Ureter (tissue), 1 donor: ENCODE data around the gene RAD54L2. TPM values are rescaled to one million over a fixed set of nuclear protein-coding genes. Genes with fewer than 3 reads are reported as not detected.
"Not testable (repeated sequence)": the region's sequence is repeated elsewhere in the genome, so short reads cannot be mapped to it uniquely, and the experiment has no call there.

Experiments used
- DNase-seq: peaks from one replicate; pipeline ENCODE4 v3.0.0-alpha.2; 2020; ENCODE audit warnings: low spot score
- total RNA-seq: library from RNA; stranded (reverse); gene quantifications from one replicate; pipeline ENCODE4 v1.2.4, GENCODE V29; 2023
- donor health status: DM: yes; HTN: yes; CAD: no.

RAD54L2 gene, protein sequence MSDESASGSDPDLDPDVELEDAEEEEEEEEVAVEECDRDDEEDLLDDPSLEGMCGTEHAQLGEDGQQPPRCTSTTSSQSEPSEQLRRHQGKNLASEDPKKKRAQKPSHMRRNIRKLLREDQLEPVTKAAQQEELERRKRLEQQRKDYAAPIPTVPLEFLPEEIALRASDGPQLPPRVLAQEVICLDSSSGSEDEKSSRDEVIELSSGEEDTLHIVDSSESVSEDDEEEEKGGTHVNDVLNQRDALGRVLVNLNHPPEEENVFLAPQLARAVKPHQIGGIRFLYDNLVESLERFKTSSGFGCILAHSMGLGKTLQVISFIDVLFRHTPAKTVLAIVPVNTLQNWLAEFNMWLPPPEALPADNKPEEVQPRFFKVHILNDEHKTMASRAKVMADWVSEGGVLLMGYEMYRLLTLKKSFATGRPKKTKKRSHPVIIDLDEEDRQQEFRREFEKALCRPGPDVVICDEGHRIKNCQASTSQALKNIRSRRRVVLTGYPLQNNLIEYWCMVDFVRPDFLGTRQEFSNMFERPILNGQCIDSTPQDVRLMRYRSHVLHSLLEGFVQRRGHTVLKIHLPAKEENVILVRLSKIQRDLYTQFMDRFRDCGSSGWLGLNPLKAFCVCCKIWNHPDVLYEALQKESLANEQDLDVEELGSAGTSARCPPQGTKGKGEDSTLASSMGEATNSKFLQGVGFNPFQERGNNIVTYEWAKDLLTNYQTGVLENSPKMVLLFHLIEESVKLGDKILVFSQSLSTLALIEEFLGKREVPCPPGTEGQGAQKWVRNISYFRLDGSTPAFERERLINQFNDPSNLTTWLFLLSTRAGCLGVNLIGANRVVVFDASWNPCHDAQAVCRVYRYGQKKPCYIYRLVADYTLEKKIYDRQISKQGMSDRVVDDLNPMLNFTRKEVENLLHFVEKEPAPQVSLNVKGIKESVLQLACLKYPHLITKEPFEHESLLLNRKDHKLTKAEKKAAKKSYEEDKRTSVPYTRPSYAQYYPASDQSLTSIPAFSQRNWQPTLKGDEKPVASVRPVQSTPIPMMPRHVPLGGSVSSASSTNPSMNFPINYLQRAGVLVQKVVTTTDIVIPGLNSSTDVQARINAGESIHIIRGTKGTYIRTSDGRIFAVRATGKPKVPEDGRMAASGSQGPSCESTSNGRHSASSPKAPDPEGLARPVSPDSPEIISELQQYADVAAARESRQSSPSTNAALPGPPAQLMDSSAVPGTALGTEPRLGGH (N-terminal part only)
- total RNA-seq: 29.9 TPM

DNA sequence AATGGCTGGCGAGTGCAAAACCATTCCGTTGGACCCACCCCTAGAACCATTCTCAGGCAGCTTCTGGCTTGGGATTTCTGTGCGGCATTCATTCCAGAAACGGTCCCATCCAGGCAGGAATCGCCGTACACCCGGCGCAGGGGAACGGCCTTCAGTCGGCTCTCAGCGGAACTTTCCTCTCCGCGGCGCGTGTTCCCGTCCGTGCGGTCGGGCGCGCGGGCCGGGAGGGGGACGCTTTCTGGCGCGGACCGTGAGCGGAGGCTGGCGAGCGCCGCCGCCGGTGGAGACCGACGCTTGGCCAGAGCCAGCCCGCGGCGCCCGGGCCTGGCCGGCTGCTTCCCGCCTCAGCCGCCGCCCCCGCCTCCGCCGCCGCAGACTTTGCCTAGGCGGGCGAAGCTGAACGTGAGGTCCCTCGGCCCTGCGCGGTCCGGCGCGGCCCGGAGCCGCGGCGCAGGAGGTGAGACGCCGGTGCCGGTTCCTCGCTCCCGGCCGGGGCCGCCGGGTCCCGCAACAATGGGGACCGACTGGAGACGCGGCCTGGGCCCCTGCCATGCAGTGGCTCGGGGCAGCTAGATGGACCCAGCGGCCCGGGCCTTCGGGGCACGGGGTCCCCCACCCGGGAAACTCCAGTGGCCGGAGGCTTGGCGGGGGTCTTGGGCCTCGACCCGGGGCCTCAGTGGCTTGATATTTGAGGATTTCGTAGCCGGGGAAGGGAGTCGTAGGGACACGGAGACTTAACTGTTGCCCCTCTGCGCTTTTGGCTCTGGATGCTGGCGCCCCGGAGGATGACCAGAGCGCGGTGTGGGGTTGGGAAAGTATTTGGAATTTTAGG, at the start of gene RAD54L2:
Gene RAD54L2, plus strand, starts transcription at position 261 of the 832 bp plus-strand sequence. CDS start 51,702 bp downstream, outside the sequence.
- DNase-seq: peak; percentile 82

DNA sequence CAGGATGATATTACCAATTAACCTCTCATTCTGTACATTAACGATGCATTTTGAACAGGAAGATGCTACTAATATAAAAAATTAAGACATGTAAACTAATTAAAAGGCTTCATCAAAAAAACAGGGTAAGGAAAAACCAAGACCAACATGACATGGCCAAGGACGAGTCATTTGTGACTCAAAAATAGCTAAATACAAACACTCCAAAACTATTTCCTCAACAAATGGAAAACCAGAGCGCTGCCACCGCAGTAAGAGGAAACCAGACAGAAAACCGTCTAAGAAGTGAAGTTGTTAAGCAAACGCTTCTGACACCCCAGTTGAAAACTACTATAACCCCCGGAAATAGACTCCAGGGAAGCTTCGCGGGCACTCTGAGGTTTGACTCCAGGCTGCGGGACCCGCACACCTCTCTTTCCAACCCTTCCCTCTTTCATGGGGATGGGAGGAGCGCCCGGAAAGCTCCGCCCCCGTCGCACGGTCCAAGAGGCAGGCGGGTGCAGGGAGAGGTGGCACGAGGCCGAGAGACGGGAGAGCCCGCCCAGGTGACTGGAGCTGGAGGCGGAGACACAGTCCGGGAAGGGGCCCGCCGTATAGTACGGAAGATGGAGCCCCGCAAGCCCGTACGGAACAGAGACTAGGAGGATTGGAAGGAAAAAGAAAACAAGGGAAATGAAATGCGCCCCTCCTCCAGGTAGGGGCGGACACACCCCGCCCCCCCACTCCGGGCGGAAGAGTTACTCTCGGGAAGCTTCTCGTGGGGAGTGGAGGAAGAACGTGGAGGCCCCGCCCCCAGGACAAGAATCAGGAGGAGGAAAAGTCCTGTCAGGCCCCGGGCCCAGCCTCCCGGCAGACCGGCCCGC, 39.4 kb upstream of the RAD54L2 start:
- DNase-seq: peak; percentile 95

DNA sequence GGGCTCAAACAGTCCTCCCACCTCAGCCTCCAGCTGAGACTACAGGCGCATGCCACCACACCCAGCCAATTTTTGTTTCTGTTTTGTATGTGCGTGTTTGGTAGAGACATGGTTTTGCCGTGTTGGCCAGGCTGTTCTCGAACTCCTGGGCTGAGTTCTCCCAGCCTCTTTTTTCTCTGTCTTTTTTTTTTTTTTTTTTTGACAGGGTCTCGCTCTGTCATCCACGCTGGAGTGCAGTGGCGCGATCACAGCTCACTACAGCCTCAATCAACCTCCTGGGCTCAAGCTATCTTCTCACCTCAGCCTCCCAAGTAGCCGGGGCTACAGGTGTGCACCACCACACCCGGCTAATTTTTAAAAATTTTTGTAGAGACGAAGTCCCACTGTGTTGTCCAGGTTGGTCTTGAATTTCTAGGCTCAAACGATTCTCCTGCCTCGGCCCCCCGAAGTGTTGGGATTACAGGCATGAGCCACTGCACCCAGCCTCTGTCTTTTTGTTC, 37.8 kb upstream of the RAD54L2 start:
- DNase-seq: no peak

DNA sequence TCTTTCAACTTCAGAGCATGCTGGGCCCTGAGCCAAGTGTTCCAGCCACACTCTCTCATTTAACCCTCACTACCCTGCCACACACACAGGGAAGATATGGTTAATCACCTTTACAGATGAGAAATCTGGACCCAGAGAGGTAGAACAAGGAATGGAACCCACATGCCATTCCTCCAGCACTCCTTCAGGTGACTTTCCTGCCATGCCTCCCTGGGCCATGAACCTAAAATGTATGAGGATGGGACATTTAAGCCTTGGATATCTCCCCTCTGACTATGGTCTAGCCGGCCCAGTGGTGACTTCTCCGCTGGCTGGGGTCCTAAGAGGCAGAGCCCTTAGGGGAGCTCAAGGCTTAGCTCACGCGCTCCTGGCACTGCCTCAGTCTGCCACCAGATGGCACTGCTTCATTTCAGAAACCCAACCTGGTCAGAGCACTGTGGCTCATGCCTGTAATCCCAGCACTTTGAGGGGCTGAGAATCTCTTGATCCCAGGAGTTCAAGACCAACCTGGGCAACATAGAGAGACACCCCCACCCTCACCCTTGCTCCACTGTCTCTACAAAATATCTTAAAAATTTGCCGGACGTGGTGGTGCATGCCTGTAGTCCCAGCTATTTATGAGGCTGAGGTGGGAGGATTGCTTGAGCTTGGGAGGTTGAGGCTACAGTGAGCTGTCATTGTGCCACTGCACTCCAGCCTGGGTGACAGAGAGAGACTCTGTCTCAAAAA, 36.5 kb upstream of the RAD54L2 start:
- peak; percentile 77 for DNase-seq

DNA sequence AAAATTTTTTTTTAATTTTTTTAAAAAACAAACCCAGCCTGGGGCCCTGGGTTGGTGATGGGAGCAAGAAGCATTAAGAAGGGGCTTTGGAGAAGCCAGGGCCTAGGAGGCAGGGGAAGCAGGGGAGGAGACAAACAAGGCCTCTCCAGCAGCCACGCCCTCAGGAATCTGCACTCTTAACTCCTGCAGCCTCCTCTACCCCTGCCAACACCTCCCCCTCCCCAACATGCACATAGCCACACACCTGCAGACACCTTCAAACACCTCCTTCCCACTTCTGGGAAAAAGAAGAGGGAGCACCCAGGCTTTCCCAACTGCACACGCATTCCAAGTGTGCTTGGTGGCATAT, 36.0 kb upstream of the RAD54L2 start:
- no peak for DNase-seq

DNA sequence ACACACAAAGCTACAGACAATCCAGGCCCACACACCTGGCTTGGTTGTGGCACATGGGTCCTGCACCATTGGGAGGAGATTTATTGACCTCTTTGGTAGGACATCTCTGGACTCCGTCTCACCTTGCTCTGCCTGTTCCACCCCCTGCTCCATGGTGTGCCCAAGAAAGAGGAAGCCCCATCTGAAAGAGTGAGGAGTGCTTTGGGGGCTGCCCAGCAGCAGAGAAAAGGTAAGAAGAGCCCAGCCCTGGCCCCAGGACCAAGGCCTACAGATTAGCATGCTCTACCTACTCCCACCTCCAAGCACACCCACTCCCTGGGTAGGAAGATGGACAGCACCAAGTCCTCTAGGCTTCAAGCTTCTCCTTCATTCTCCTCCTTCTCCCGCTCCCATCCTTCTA, 35.5 kb upstream of the RAD54L2 start:
- DNase-seq: no peak

DNA sequence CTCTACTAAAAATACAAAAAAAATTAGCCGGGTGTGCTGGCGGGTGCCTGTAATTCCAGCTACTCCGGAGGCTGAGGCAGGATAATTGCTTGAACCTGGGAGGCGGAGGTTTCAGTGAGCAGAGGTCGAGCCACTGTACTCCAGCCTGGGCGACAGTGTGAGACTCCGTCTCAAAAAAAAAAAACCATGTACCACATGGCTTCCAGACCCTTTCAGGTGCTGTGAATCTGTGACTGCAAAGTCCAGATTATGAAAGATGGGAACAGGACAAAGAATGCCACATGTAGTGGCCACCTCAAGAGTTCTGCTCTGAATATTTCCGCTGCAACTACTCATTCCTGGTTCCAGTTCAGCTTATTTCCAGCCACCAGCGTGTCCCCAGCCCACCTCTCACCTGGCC, 30.3 kb upstream of the RAD54L2 start:
- no peak for DNase-seq

DNA sequence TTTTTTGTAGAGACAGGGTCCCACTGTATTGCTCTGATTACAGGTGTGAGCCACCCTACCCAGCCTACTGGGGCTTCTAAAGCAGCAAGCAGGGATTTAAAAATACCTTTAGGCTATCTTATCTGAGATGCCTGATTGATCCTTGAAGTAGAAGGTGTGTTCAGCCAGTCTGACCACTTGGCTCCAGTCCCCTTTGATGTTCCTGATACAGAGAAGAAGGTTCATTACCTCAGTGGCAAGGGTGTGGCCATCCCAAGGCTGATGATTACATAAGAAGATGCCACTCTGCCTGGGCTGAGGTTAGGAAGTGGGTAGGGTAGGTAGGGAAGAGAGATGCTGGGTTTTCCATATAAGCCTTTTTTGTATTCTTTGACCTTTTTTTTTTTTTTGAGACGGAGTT, 27.5 kb upstream of the RAD54L2 start:
- DNase-seq: no peak

DNA sequence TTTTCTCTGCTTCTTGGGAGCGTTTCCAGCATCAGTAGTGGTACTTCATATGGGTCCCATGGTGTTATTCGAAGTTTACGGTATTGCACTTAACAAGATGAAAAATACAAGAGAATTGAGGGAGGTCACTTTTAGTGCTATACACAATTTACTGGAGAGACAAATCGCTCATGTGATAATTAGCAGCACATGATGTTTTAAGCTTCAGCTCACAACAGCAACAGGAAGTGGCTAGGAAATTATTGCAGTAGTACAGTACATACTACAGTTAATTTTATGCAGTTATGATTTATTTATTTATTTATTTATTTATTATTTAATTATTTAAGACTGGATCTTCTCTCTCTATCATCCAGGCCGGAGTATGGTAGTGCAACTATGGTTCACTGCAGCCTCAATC, 24.3 kb upstream of the RAD54L2 start:
- no peak for DNase-seq

DNA sequence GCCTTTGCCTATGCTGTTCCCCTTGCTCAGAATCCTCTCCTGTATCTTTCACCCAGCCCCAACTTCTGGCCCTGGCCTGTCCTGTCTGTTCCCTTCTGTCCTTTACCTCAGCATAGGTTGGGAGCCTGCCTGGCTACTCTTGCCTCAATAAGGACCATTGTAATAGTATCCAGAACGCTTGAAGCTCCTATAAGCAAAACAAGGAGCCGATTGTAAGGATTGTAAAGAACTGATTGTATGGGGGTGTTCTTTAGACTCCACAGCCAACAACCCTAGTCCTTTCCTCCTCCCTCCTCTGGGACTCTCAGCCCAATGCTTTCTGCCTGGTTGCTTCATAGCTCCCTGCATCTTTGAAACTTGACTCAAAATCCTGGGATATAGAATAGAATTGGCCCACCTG, 18.7 kb upstream of the RAD54L2 start:
- DNase-seq: no peak

DNA sequence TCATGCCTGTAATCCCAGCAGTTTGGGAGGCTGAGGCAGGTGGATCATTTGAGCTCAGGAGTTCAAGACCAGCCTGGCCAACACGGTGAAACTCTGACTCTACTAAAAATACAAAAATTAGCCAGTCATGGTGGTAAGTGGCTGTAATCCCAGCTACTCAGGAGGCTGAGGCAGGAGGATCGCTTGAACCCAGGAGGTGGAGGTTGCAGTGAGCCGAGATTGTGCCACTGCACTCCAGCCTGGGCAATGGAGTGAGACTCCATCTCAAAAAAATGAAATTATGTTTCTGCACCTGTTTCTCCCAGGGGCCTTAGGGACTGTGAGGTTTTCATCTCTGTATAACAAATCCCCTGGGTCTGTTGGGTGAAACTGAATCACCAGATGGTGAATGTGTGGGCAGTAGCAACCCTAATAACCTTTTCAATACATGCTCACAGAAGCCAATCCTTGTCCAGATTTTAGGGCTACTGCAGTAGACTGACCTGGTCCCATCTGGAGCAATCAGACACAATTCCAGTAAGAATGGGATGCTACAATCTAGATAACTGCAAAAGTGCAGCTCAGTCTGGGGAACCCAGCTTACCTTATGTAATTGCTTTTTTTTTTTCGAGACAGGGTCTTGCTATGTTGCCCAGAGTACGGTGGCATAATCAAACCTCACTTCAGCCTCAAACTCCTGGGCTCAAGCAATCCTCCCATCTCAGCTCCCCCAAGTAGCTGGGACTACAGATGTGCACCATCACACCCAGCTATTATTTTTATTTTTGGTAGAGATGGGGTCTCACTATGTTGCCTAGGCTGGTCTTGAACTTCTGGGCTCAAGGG, 17.4 kb upstream of the RAD54L2 start:
- not testable (repeated sequence) for DNase-seq

DNA sequence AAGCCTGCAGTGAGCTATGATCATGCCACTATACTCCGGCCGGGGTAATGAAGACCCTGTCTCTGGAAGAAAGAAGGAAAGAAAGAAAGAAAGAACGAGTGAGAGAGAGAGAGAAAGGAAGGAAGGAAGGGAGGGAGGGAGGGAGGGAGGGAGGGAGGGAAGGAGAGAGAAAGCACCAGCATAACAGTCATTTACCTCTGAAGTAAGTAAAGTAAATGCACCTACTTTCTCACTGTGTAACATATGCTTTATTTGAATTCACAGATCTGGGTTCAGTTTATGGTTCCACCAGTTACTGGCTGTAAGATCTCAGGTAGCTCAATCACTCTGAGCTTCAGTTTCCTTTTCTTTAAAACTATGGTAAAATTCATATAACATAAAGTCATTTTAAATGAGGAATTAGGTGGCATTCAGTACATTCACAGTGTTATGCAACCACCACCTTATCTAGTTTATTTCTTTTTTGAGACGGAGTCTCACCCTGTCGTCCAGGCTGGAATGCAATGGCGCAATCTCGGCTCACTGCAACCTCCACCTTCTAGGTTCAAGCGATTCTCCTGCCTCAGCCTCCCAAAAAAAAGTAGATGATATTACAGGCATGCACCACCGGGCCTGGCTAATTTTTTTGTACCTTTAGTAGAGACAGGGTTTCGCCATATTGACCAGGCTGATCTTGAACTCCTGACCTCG, 16.1 kb upstream of the RAD54L2 start:
- DNase-seq: no peak

DNA sequence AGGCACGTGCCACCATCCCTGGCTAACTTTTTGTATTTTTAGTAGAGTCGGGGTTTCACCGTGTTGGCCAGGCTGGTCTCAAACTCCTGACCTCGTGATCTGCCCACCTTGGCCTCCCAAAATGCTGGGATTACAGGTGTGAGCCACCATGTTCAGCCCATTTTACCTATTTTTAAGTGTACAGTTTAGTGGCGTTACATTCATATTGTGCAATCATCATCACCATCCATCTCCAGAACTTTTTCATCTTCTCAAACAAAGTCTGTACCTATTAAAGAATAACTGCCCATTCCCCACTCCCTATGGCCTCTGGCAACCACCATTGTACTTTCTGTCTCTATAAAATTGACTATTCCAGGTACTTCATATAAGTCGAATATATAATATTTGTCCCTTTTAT, 13.6 kb upstream of the RAD54L2 start:
- DNase-seq: not testable (repeated sequence)

DNA sequence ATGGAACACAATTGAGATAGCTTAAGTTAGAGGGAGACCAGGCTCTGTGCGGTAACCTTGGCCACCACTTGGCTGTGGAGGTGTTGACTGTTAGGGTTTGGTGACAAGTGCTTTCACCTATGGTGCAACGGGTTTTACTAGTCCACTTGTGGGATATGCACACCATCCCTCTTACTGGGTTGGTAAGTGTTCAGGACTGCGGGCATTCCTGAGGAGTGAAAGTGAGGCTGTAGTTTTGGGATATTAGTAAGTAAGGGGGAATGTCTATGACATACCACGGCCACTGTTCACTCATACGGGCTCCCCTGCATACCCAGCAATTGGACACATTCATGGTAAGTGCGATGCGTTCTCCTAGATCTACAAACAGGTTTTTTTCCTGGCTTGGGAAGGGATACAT, 8.0 kb upstream of the RAD54L2 start:
- no peak for DNase-seq

DNA sequence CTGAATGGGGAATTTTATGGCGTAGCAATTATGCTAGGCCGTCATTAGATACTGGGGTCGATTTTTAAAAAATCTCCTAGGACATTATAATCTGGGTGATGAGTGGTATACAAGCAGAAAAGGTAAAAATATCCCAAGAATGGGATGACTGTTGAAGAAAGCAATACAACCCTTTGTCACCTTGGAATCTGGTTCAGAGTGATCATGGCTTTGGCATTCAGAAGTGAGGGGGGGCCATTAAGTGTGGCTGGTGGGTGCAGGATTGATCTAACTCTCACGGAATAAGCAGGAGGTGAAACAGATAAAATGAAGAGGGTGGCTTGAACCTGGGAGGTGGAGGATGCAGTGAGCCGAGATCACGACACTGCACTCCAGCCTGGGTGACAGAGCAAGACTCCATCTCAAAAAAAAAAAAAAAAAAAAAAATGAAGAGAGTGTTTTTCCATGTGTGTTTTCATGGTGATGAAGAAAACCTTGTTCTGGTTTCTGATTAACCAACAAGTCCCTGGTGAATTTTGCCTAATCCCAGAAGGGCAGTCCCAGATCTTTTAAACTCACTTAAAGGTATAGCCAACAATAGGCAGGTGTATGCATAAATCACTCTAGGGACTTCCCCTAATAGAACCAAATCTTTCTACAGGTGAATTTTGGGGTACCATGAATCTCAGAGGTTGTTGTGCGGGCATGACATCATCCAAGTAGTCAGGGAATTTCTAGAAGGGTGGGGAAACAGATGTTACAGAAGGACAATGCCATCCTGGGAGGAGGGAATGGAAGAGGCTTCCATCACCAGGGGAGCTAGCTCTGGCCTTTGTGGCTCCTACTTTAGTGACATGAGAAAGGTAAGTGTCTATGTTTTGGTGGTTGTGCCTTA, 3.1 kb upstream of the RAD54L2 start:
- DNase-seq: no peak

DNA sequence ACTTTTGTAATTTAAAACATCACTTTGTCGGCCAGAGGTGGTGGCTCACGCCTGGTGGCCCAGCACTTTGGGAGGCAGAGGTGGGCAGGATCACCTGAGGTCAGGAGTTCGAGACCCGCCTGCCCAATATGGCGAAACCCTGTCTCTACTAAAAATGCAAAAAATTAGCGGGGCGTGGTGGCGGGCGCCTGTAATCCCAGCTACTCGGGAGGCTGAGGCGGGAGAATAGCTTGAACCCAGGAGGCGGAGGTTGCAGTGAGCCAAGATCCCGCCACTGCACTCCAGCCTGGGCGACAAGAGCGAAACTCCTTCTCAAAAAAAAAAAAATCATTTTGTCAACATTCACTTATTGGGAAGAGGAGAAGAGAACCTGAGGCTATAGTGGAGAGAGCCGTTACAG, 888 bp upstream of the RAD54L2 start:
- DNase-seq: not testable (repeated sequence)

DNA sequence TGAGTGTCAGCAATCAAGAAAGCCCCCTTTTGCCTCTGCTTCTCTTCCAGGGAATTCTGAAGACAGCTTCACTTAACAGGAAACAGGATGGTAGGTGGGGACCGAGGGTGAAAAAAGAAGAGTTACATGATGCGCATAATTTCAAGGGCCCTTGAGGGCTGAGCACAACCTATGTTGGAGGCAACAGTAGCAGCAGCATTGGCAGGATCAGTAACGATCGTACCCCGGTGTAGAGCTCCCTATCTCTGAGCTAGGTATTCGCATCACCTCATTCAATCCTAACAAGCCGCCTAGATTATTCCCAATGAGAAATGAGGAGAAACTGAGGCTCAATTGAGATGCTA, 432 bp upstream of the RAD54L2 start:
- no peak for DNase-seq
